Stimulated activated CD4-positive, alpha-beta T cell treated with anti-CD3 and anti-CD28 coated beads, Interleukin-4, amount 100 ng/mL, for 48 hours (primary cell): ENCODE data around the gene CHCHD3.

Experiments used
- DNase-seq, 2 donors: peaks; one replicate each; pipeline ENCODE4 v3.0.0-alpha.2; 2020; ENCODE audit warnings: low read depth in 2 of 2

CHCHD3 gene

DNA sequence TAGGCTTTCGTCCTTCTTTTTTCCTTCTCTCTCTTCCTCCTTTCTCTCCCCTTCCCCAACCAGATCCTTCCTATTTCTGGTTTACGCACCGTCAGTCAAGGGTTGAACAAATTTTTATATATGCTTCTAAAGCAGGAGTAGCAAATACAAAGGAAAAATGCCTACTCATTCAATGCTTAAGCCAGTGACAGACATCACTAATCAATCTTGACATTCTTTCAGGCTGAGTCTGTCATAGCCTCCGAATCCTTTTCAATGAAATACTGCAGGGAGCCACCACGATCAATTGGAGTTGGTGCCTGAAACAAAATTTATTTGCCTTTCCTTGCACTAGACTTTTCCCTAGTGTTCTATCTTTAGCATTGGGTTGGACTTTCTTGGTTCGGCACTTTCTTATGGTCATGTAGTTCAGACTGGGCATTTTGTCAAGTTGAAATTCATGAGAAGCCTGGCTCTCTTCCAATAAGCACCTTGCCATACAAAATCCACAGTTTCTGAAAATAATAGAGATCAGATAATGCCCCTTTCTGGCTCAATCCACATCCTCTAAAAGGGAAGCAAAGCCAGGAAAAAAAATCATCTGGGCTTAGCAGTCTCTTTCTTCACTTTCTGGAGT is 266.1 kb downstream of the CHCHD3 start:
- no peak for DNase-seq

- no peak for DNase-seq
Measured at GRCh38 chr7:132815130-132815529, 266.8 kb downstream of the CHCHD3 start.

DNA sequence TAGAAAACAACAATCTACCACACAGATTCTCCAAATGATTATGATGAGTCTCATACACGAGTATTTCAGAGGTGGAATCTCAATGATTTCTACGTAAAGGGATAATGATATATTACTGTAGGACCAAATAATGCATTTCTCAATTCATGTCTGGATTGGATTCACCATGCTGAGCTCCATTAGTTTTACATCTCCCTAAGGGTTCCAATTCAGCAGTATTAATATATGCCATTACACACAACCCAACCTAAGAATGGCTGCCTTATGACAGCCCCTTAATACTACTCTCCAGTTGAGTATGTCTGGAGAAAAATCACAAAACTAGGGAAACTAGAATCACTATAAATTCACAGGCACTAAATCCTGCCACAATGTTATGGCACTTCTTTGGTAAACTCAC is 271.3 kb downstream of the CHCHD3 start:
- no peak for DNase-seq

- DNase-seq: no peak
Measured at GRCh38 chr7:132806834-132807233, 275.1 kb downstream of the CHCHD3 start.

DNA sequence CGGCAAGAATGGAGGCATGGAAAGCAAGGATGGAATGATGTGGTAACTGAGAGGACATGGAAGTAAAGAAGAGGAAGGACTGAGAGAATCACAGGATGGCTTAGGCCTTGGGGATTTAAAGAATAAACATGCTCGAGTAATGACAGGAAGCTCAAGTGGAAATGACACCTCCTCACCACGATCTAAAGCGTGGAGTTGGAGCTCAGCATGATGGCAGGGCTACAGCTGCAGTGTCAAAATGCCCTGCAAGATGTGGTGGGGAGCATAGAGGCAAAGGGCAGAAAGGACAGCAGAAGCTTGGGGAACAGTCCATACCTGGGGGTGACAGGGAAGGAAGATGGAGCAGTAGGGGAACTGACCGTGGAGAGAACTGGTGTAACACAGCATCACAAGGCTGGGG is 276.1 kb downstream of the CHCHD3 start:
- no peak for DNase-seq

GRCh38 chr7:132804849-132805485 is 276.9 kb downstream of the CHCHD3 start:
- DNase-seq: no peak

- no peak for DNase-seq
Measured at GRCh38 chr7:132800522-132800921, 281.4 kb downstream of the CHCHD3 start.

DNA sequence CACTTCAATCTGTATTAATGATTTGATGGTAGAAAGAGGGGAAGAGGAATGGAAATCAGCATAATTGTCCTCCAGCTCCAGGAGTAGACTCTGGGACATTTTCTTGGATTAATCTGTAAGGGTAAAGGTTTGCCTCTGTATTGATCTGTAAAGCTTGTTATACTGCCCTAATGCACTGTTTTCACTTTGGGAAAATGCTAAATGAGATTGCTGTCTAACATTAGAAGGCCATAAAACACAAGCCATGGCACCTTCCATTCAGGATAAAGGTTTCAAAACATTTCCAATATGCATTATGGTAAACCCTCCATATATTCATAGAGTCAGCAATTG is 282.8 kb downstream of the CHCHD3 start:
- no peak for DNase-seq

GRCh38 chr7:132797152-132797551 is 284.7 kb downstream of the CHCHD3 start:
- DNase-seq: no peak

DNA sequence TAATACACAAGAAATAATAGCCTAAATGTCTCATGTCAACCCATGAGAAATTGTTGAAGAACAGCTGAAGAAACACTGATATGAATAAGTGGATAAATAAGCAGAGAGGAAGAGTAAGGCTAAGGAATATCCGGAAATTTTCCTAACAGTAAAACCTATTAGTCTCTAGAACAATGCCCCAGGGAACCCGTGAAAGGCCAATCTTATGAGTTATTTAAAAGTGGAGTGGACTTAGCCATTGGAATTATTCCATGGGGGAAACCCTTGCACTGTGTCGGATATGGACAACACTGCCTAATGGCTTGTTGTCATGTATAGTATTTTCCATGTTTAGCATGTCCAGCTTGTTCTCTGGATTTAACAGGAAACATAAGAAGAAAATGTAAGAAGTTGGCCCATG is 288.4 kb downstream of the CHCHD3 start:
- no peak for DNase-seq

GRCh38 chr7:132791036-132791435 is 290.9 kb downstream of the CHCHD3 start:
- DNase-seq: no peak

DNA sequence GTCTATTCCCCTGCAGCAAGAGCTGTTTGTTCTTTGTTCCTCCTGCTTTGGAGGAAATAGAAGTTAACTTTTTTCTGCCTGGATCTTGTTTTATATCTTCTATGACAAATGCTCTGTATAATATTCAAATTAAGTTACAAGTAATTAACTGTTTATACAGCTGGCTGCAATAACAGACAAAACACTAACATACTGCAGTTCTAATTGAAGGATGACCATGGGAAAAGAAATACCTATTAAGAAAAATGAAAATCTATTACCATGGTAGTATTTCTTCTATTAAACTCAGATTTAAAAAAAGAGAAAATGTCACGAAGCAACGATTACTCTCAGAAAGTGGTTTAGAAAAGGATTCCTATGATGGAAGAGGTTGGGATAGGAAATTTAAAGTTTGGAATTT is 291.8 kb downstream of the CHCHD3 start:
- no peak for DNase-seq

DNA sequence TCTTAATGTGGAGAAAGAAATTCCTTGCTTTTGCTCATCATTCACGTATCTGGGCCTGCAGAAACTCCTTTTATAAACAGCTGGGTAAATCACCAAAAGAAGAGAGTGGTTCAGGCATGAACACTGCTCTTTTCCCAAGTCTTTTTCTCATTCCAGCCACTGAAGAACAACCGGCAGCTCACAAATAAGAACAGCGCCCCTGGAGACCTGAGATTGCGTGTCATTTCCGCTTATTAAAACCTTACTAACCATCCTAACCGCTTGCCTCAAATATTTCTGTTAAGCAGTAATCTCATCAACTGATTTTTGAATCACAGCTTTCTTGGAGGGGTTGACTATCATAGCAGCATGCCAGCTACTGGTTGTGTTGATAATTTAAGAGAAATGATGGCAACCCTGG is 292.6 kb downstream of the CHCHD3 start:
- DNase-seq: no peak

DNA sequence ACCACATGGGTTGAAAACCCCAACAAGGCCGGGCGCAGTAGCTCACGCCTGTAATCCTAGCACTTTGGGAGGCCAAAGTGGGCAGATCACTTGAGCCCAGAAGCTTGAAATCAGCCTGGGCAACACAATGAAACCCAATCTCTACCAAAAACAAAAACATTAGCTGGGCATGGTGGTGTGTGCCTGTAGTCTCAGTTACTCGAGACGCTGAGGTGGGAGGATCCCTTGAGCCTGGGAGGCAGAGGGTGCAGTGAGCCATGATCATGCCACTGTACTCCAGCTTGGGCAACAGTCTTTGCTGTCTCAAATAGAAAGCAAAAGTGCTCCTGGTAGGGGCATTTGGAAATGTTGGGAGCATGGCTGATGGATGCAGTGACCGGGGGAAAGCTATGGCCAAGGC is 296.0 kb downstream of the CHCHD3 start:
- no peak for DNase-seq

DNA sequence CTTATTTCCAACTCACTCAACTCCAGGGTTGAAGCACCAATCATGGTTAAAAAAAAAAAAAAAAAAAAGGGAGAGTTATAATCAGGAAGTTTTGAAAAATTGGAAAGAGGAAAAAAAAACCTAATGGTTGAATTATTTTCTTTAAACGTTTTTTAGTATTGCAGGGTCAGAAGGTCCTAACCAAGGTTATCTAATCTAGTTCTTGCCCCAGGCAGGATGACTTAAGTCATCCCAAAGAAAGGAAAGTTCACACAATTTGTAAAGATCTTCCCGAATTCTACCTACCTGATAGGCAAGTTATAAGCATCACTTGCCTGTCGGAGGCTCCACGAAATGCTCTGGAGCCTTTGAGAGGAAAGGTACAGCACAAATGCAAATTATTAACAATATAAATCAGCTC is 297.5 kb downstream of the CHCHD3 start:
- no peak for DNase-seq

- no peak for DNase-seq
Measured at GRCh38 chr7:132783824-132784223, 298.1 kb downstream of the CHCHD3 start.

GRCh38 chr7:132782777-132783640 is 298.9 kb downstream of the CHCHD3 start:
- DNase-seq: no peak

GRCh38 chr7:132780822-132781221 is 301.1 kb downstream of the CHCHD3 start:
- DNase-seq: no peak

DNA sequence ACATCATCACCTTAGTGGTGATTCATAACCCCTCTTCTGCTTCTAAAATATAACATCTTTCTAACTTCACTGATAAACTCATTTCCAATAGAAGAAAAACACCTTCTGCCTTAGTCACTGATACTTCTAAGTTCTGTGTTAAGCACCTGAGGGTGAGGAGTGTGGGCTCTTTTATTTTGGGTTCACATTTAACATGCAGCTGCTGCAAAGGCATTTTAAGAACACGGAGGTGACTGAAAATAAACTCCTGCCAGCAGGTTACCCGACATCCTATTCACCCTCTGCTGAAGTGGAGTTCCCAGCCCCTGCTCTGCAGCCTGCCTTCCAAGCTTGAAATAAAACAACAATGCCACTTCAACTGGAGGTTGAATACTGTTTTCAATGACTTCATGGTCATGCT is 302.7 kb downstream of the CHCHD3 start:
- DNase-seq: no peak

DNA sequence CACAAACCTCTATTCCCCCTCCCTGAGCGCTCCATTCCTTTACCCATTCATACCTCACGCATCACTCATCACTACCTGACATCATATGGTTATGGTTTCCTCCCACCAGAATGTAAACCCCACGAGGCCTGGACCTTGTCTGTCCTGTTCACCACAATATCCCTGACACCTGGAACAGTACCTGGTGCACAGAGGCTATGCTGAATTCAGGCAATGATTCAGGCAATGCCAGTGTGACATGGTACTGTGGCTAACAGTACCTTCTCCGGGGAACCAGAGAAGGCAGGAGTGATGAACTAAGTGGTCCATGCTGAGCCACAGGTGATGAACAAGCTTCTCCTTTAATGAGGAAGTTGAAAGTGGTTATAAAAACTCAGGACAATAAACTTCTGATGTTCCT is 303.1 kb downstream of the CHCHD3 start:
- DNase-seq: no peak

GRCh38 chr7:132777956-132778355 is 303.9 kb downstream of the CHCHD3 start:
- DNase-seq: no peak

DNA sequence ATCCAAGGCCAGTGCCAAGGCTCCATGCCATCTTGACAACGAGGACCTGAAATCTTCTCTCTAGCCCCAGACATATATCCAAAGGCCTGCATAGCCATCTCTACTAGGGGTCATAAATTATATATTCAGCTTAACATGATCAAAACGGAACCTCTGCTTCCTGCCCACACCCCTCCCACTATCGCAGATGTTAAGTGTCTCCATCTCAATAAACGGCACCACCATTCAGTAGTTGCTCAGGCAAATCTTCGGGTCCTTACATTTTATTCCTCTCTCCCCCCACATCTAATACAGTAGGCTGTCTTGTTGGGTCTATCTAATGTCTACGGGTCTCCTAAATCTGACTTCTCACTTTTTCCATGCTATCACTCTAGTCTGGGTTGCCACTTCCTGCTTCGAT is 304.5 kb downstream of the CHCHD3 start:
- no peak for DNase-seq

- DNase-seq: no peak
Measured at GRCh38 chr7:132776048-132776620, 305.8 kb downstream of the CHCHD3 start.
